Heart left ventricle (tissue), 16 donors: ENCODE data around the gene FBXO31. TPM values are rescaled to one million over a fixed set of nuclear protein-coding genes. Genes with fewer than 3 reads are reported as not detected.

ENCODE experiments used
- ATAC-seq, 4 donors: fragments of 200-7000 bp; cut with Tn5 transposase; one replicate each; pipeline ENCODE4 v1.9.1; 2020 to 2022; ENCODE audit warnings: moderate library complexity in 4 of 4, mild to moderate bottlenecking in 3 of 4, moderate number of reproducible peaks in 1 of 4
- DNase-seq, 5 donors: peaks; one replicate each; pipeline ENCODE4 v3.0.0-alpha.2; 2020
- H3K27ac ChIP-seq, 12 donors: fragments of 200-600 bp; sonication (generic) in 4 of 12; one replicate each; pipeline versions ENCODE4 v1.5.0 to v1.8.0; 2016 to 2022; ENCODE audit warnings: mild to moderate bottlenecking in 2 of 12
- H3K27me3 ChIP-seq, 9 donors: fragments of 200-600 bp; sonication (generic) in 2 of 9; one replicate each; pipeline versions ENCODE4 v1.5.1 to v1.8.0; 2016 to 2022; ENCODE audit warnings: mild to moderate bottlenecking in 3 of 9
- H3K36me3 ChIP-seq, 9 donors: fragments of 200-600 bp; sonication (generic) in 2 of 9; one replicate each; pipeline versions ENCODE4 v1.5.0 to v1.8.0; 2018 to 2022; ENCODE audit warnings: mild to moderate bottlenecking in 2 of 9
- H3K4me1 ChIP-seq, 12 donors: fragments of 200-600 bp; sonication (generic) in 4 of 12; one replicate each; pipeline versions ENCODE4 v1.5.0 to v1.8.0; 2016 to 2022; ENCODE audit warnings: mild to moderate bottlenecking in 3 of 12
- H3K4me3 ChIP-seq, 12 donors: fragments of 200-600 bp; sonication (generic) in 4 of 12; one replicate each; pipeline versions ENCODE4 v1.5.0 to v1.8.0; 2017 to 2022; ENCODE audit warnings: mild to moderate bottlenecking in 9 of 12, moderate library complexity in 4 of 12
- H3K9me3 ChIP-seq, 12 donors: fragments of 200-600 bp; sonication (generic) in 4 of 12; one replicate each; pipeline versions ENCODE4 v1.5.0 to v1.8.0; 2016 to 2022; ENCODE audit warnings: mild to moderate bottlenecking in 1 of 12
- CTCF ChIP-seq, 12 donors: fragments of 200-600 bp; sonication (generic) in 4 of 12; IDR thresholded peaks; one replicate each; pipeline versions ENCODE4 v1.5.0 to v1.8.0; 2018 to 2022; ENCODE audit warnings: antibody characterized with exemption in 12 of 12, mild to moderate bottlenecking in 5 of 12
- POLR2A ChIP-seq, 2 donors: fragments of 450-650 bp; IDR thresholded peaks; one replicate each; pipeline ENCODE4 v1.6.1; 2017; ENCODE audit warnings: antibody characterized with exemption in 2 of 2, mild to moderate bottlenecking in 2 of 2, moderate library complexity in 2 of 2
- WGBS, 4 donors: extraction: QIAGEN DNeasy Blood & Tissue Kit in 2 of 4; methylation state at CpG; one replicate each; pipeline versions ENCODE4 v1.1.5 to v1.1.7; 2013 to 2018; 5-methylcytosine and 5-hydroxymethylcytosine counted together
- intact Hi-C, 10 donors: fragments of 100-400 bp; cut with DNase I; formaldehyde crosslinking; loops; one replicate each; pipeline versions ENCODE4 v1.11.1 to v1.14.2; 2022
- polyA plus RNA-seq, 2 donors: library from polyadenylated mRNA; stranded (reverse); fragments of 200-250 nt; gene quantifications; one replicate each; pipeline ENCODE4 v1.2.3, GENCODE V29; 2013
- total RNA-seq, 9 donors: library from RNA; depleted of rRNA in 2 of 9; stranded (reverse); fragments of >200 nt in 2 of 9; fragmentation: NEBNext Ultra II Directional in 3 of 9; extraction: Animal tissue kit (Norgen Biotek cat#: 25700) in 3 of 9; gene quantifications; one replicate each; pipeline versions ENCODE4 v1.1.0 to v1.2.4, GENCODE V29; 2016 to 2023
- donor health status: ischemic (EF 13 %, LVEDD 7.1; RV severe dilation, severe dysfunction).
- donor health status: healthy with polysubstance abuse.
- donor health status: DM: no; HTN: yes; CAD: no.
- donor health status: DM: no; HTN: no; CAD: no.
- donor health status: ischemic (EF 25% LVEDD 6.9; RV normal size, moderate dysfunction).
- donor health status: ischemic (EF 25% LVEDD 5.7; RV mildly dilated, moderate dysfunction).
- donor health status: healthy.
- donor health status: DM: yes; HTN: yes; CAD: no.
- donor health status: ischemic (EF 35%, LVEDD 5.7; RV mildly dilated, moderate dysfunction).
- donor health status: nonischemic (EF 11% LVEDD 7.7; RV severe dilation, severe dysfunction).
- donor health status: DM: yes; HTN: yes; CAD: no.
- donor health status: PGD.
- donor health status: ischemic (EF 29% LVEDD 5.4; RV normal size, mild dysfunction).
- donor health status: nonischemic (EF 23%, LVEDD 6.1; RV moderate dilation, normal function).

FBXO31 gene
- total and polyA plus RNA-seq, 11 donors = 20.0 to 130 (median 63.1) TPM

DNA sequence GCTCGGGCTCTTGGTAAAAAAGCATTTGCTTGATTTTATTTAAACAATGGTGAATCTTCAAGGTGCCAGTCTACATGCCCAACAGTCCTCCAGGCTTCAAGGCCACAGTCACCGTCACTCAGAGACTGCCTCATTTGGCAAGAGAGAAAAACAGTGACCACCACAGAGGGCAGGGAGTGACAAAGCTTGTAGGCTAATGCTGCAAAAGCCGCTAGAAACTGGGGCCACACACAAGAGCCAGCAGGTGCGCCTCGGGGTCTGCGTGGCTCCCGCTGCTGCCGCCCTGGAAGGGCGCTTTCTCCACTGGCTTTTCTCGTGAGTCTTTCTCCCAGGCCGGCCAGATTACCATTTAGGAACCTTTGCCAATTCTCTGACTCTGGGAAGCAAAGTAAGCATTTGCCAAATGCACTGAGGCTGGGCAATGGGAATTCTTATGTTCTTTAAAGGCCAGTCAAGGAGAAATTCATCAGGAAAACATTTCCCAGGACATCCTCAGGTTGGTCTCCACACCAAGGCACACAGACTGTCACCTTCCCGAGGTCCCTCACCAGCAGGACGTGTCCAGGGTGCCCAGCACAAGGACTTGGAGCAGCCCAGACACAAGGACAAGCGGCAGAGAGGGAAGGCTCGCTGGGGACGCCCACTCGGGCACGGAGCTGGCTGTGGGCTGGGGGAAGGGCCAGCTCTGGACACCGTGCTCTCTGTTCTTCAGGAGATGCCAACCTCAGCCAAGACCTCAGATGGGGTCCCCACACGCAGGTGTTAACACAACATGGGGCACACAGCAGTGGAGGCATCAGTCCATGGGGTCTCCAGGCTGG lies 53.9 kb downstream of the FBXO31 start:
- no peak for ATAC-seq
- Histone ChIP-seq H3K27me3 (no peaks in the 10 kb centered on the region), H3K4me3 (no peak overlapping the region), H3K36me3 (peaks cover 0 to 72% (median 56%) of the 10 kb centered on the region in 9 donors), H3K4me1 (peaks cover 0 to 26% (median 3%) of the 10 kb centered on the region in 12 donors), H3K27ac (peak overlapping the region in 2 of 12 donors; percentile 9 to 57), H3K9me3 (no peaks in the 10 kb centered on the region)
- WGBS, 4 donors = 83 to 93% (median 88%) methylated on average over 12 to 20 of the region's 20 CpGs
- TF ChIP-seq POLR2A (IDR thresholded peaks at IDR 0.05) (no peak), CTCF (IDR thresholded peaks at IDR 0.05) (no peak)
- intact Hi-C loops = loop anchor here in 6 of 10 donors (5.0 to 10.0 kb wide), 6 partner anchors 33 to 305 kb away; partner anchors contain the start of gene FBXO31 (in 2 of the 6)
- DNase-seq = peak in 2 of 5 donors; percentile 4 to 27

DNA sequence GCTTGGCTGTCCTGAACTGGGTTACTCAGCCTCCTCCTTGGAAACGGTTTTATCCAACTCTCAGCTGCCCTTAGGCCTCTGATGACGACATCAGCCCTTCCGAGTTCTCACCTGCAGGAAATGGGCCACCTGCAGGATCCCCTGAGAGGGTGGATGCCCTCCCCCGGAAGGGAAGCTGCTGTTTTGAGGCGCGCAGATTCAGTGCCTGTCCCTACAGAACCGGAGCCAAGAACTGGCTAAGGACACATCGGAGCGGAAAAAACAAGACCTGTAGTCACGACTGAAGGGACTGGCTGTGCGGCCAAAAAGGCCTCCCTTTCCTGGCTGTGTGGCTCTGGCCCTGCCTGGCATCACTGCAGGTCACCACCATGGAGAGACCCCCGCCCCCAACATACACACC lies 54.7 kb downstream of the FBXO31 start:
- peaks cover 0 to 34% (median 6%) of the 10 kb centered on the region in 12 donors for H3K4me1 ChIP-seq
- intact Hi-C loops = loop anchor here in 6 of 10 donors (5.0 to 10.0 kb wide), 6 partner anchors 33 to 306 kb away; partner anchors contain the start of gene FBXO31 (in 2 of the 6)
- WGBS, 4 donors = 57 to 75% (median 63%) methylated on average over 12 of the region's 12 CpGs
- H3K36me3 ChIP-seq = peaks cover 0 to 64% (median 48%) of the 10 kb centered on the region in 9 donors
- DNase-seq (peak in 2 of 5 donors; percentile 20 to 55), ATAC-seq (peak in 1 of 4 donors; percentile 46)
- no peaks in the 10 kb centered on the region for H3K27me3 ChIP-seq
- TF ChIP-seq POLR2A (IDR thresholded peaks at IDR 0.05) (no peak), CTCF (IDR thresholded peaks at IDR 0.05) (no peak)
- H3K9me3 ChIP-seq = no peaks in the 10 kb centered on the region
- H3K4me3 ChIP-seq = no peak overlapping the region
- peak overlapping the region in 3 of 12 donors; percentile 24 to 57 (median 41) for H3K27ac ChIP-seq

GRCh38 chr16:87327798-87328495 lies 55.6 kb downstream of the FBXO31 start:
- WGBS, 4 donors = 78 to 93% (median 87%) methylated on average over 18 to 19 of the region's 19 CpGs
- Histone ChIP-seq H3K27ac (peak overlapping the region in 1 of 12 donors; percentile 41), H3K27me3 (no peaks in the 10 kb centered on the region), H3K4me3 (no peak overlapping the region), H3K36me3 (peaks cover 0 to 55% (median 39%) of the 10 kb centered on the region in 9 donors), H3K4me1 (peaks cover 0 to 34% (median 6%) of the 10 kb centered on the region in 12 donors), H3K9me3 (no peaks in the 10 kb centered on the region)
- DNase-seq = peak in 2 of 5 donors; percentile 9 to 40
- ATAC-seq = no peak
- TF ChIP-seq POLR2A (IDR thresholded peaks at IDR 0.05) (no peak), CTCF (IDR thresholded peaks at IDR 0.05) (no peak)
- intact Hi-C loops = loop anchor here in 6 of 10 donors (5.0 to 10.0 kb wide), 6 partner anchors 34 to 307 kb away; partner anchors contain the start of gene FBXO31 (in 2 of the 6)
